HCT116 (cell line): ENCODE measurements around the gene ARMH3.

ENCODE experiments used
- CTCF ChIP-seq, 3 experiments: fragments of 200-600 bp in 1 of 3; sonication (generic) in 1 of 3; IDR thresholded peaks in 2 of 3; conservative IDR thresholded peaks in 1 of 3; 2 replicates each; pipeline ENCODE4 v1.5.1; 2012 to 2017; ENCODE audit warnings: low read depth in 2 of 3, low read length in 2 of 3, antibody characterized with exemption in 1 of 3, borderline replicate concordance in 1 of 3, control low read depth in 1 of 3, mild to moderate bottlenecking in 1 of 3, mixed read lengths in 1 of 3, mixed run types in 1 of 3, moderate library complexity in 1 of 3; ENCODE audit not compliant: insufficient read depth in 1 of 3
- EGR1 ChIP-seq: IDR thresholded peaks from 2 replicates; pipeline ENCODE4 v1.6.1; 2012; ENCODE audit warnings: low read depth
- EZH2 ChIP-seq: fragments of 200-600 bp; sonication (generic); IDR thresholded peaks from 2 replicates; pipeline ENCODE4 v1.6.1; 2017; ENCODE audit warnings: antibody characterized with exemption, mixed run types
- EZH2phosphoT487 ChIP-seq: fragments of 200-600 bp; IDR thresholded peaks from 2 replicates; pipeline ENCODE4 v1.6.1; 2018; ENCODE audit warnings: antibody characterized with exemption, borderline replicate concordance
- JUND ChIP-seq: IDR thresholded peaks from 2 replicates; pipeline ENCODE4 v1.6.1; 2012
- POLR2A ChIP-seq: IDR thresholded peaks from 2 replicates; pipeline ENCODE4 v1.7.0; 2011; ENCODE audit warnings: borderline replicate concordance; ENCODE audit not compliant: insufficient read depth, insufficient read length; ENCODE audit errors: extremely low read depth
- POLR2AphosphoS5 ChIP-seq: IDR thresholded peaks from 2 replicates; pipeline ENCODE4 v1.6.1; 2011; ENCODE audit warnings: mild to moderate bottlenecking, low read depth, low read length, moderate library complexity
- RAD21 ChIP-seq: IDR thresholded peaks from 2 replicates; pipeline ENCODE4 v1.6.1; 2012; ENCODE audit warnings: low read depth, mild to moderate bottlenecking
- REST ChIP-seq: IDR thresholded peaks from 2 replicates; pipeline ENCODE4 v1.6.1; 2012; ENCODE audit warnings: low read depth
- SIN3A ChIP-seq: IDR thresholded peaks from 2 replicates; pipeline ENCODE4 v1.6.1; 2012; ENCODE audit warnings: low read depth
- TCF7L2 ChIP-seq: IDR thresholded peaks from 2 replicates; pipeline ENCODE4 v1.7.0; 2011; ENCODE audit warnings: borderline replicate concordance, inconsistent platforms; ENCODE audit not compliant: insufficient read depth, insufficient read length; ENCODE audit errors: extremely low read depth

- TF ChIP-seq EZH2 (no peak), CTCF (IDR thresholded peaks at IDR 0.05 in 2 of 3, conservative IDR thresholded peaks at IDR 0.05 in 1 of 3; ENCODE audit: borderline replicate concordance in 1 of 3, insufficient read depth in 1 of 3, low read depth in 2 of 3, low read length in 2 of 3) (no peak), EZH2phosphoT487 (no peak), TCF7L2 (no peak), POLR2AphosphoS5 (no peak), REST (no peak), SIN3A (no peak), JUND (no peak), EGR1 (no peak), RAD21 (no peak), POLR2A (no peak)
Measured at GRCh38 chr10:102033787-102034186, 22.2 kb downstream of the ARMH3 start.
